GM18867 (cell line): ENCODE results near the gene MRPL24.
A peak's percentile ranks its signal among the peaks of the same experiment; 100 is the strongest.

ENCODE experiments used
- ATAC-seq: cut with Tn5 transposase; IDR thresholded peaks from one replicate; pipeline ENCODE4 v1.9.1; 2021; ENCODE audit warnings: mild to moderate bottlenecking, moderate library complexity; ENCODE audit not compliant: unreplicated experiment

The MRPL24 gene

DNA sequence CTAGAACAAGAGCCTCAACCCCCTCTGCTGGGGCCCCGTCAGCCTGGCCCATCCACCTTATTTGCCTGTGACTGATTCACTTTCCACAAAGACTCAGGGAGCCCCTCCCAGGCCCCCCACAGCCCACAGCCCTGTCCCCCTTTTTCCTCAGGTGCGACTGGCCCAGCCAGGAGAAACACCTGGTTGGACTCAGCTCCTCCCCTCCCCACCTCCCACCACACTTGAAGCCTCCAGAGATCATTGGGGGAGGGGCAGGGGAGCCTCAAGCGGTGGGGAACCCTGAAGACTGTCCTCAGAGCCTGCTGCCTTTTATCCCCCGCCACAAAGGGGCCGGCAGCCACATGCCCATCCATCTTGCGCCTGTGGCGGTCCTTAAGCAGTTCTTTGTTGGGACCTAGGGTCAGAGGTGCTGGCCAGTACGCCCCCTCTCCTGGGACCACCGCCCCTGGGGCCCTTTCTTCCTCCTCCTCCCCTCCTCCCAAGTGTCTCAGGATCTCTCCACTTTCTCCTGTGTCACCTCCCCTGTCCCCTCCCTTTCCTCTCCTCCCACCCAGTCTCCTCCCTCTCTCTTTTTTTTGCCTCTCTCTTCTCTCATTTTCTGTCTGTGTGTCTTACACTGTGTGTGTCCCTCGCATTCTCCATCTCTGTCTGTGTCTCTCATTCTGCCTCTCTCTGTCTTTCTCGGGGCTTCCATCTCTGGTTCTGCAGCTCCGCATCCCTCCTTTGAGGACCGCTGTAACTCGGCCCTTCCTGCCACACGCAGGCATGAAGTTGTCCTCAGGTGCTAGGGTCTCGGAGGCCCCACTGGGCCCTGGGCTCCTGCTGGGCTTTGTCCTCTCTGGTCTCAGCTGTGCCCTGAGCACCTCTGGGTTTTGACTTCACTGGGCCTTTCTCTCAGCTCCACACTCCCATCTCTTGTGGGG is 47.7 kb downstream of the MRPL24 start:
- ATAC-seq = no peak

DNA sequence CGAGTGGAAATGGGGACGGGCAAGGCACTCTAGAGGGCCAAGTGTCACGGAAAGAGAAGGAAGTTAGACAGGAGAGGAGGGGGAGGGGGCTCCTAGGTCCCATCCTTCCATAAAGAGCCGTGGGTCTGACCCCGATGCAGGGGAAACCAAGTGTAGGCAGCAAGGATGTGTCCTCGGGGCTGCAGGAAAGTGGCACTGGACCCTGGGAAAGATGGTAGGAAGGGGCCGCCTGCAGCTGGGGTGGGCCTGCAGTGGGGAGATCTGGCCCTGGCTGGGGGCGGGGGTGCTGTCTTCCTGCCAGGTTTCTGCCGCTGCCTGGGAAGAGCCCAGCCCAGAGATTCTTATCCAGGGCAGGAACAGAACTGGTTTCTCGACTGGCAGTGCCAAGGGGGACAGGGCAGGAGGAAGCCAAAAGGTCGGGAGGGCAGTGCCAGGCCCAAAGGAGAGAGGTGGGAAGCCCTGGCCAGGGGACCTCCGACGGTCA is 48.4 kb downstream of the MRPL24 start:
- ATAC-seq = no peak

- no peak for ATAC-seq
Observed at GRCh38 chr1:156691665-156692440, 49.0 kb downstream of the MRPL24 start.

DNA sequence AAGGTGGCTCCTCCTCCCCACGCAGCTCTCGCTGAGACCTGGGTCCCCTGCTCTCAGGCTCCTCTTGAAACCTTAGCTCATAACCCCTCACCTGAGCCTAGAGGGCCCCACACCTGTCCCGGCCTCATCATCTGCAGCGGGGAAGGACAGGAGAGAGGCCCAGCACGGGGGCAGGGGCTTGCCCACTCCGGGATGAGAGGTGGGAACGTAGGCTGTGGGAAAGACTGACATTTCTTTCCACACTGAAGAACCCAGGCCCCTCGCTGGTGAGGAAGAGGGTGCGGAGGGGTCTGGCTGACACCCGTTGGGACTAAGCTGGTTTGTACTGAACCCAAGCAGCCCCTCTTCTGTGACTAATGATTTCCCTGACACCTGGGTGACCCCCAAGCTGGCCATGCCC is 49.7 kb downstream of the MRPL24 start:
- no peak for ATAC-seq

DNA sequence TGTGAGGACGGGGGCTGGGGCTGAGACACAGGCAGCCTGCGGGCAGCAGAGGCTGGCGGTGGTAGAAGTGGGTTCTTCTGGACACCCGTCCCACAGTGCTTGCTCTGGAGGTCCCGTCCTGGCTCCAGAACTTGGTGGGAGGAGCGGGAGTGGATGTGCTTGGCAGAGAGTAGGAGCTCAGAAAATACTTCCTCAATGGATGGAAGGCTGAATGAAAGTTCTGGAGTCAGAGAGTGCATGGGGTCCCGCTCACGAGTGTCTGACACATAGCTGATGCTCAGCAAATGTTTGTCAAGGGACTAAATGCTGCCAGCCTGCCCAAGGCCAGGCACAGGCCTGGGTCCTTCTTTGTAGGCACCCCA is 50.2 kb downstream of the MRPL24 start:
- no peak for ATAC-seq

GRCh38 chr1:156689953-156690674 is 50.8 kb downstream of the MRPL24 start:
- ATAC-seq = no peak

GRCh38 chr1:156689035-156689952 is 51.6 kb downstream of the MRPL24 start:
- peak; percentile 82 for ATAC-seq
